Measurements from ENCODE around the gene ATP8B3. TPM values are rescaled to one million over a fixed set of nuclear protein-coding genes. Genes with fewer than 3 reads are reported as not detected.

Gene ATP8B3
- total RNA-seq, 1 donor from 2014 or later: 1.1 TPM

DNA sequence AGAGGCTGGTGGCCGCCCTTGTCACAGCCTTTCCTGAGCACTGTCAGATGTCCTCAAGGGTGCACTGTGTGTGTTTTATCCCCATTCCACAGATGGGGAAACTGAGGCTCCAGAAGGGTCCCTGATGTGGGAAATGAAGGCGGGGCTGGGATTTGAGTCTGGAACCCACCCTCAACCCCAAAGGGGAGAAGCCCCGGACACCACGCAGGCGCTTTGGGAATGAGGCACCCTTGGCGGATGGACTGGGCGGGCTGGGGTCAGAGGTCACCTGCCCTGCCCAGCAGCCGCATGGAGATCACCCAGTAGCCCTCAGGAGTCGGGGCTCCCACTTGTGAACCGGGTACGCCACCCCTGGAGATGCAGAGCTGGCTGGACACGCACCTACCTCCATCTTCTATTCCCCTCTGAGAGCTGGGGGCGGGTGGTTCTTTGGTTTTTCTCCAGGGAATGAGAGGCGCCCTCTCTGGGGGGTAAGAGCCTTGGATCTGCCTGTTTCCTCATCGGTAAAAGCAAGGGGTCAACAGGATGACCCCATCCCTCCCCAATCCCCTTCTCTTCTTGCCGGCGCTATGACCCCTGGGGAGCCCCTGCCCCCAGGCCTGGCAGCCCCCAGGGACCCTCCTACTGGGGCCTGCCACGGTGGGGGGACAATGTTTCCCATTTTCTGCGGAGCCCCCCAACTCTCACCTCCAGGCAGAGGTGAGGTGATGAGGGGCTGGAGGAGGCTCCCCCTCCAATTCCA lies 67.1 kb downstream of the ATP8B3 start:
- Mint-ChIP-seq H3K4me1 (no peaks in the 10 kb centered on the region), H3K27ac (ENCODE audit: unreplicated experiment) (no peak overlapping the region), H3K4me3 (no peak overlapping the region), H3K9me3 (no peaks in the 10 kb centered on the region), H3K36me3 (ENCODE audit: low read depth) (no peaks in the 10 kb centered on the region), H3K27me3 (ENCODE audit: low read depth) (peaks cover 84% of the 10 kb centered on the region)
- TF ChIP-seq, protein P1, sequence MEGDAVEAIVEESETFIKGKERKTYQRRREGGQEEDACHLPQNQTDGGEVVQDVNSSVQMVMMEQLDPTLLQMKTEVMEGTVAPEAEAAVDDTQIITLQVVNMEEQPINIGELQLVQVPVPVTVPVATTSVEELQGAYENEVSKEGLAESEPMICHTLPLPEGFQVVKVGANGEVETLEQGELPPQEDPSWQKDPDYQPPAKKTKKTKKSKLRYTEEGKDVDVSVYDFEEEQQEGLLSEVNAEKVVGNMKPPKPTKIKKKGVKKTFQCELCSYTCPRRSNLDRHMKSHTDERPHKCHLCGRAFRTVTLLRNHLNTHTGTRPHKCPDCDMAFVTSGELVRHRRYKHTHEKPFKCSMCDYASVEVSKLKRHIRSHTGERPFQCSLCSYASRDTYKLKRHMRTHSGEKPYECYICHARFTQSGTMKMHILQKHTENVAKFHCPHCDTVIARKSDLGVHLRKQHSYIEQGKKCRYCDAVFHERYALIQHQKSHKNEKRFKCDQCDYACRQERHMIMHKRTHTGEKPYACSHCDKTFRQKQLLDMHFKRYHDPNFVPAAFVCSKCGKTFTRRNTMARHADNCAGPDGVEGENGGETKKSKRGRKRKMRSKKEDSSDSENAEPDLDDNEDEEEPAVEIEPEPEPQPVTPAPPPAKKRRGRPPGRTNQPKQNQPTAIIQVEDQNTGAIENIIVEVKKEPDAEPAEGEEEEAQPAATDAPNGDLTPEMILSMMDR (conservative IDR thresholded peaks at IDR 0.05): no peak
- no peak for DNase-seq (ENCODE audit: low read depth, low spot score)

DNA sequence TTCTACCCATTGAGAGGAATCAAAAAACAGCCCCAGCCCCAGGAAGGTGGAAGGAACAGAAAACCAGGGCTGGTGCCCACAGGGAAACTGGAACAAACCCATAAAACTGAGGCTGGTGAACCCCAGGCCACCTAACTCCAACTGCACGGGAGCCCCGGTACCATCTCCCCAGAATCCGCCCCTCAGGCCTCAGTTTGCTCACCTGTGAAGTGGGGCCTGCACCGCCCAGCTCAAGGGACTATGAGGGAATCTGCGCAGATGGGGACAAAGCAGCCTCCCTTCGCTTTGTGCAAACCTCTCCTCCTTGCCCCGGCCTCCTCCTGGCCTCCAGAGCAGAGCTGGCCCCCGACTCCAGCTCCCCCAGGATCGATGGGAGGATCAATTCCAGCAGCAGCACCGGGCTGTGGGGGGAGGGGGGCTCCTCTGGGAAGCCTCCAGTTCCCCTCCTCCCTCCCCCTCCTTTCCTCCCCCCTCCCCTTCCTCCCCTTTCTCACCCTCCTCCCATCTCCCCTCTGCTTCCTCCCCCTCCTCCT lies 67.9 kb downstream of the ATP8B3 start:
- Mint-ChIP-seq H3K4me1 (no peaks in the 10 kb centered on the region), H3K27me3 (ENCODE audit: low read depth) (peaks cover 87% of the 10 kb centered on the region), H3K9me3 (no peaks in the 10 kb centered on the region), H3K27ac (ENCODE audit: unreplicated experiment) (no peak overlapping the region), H3K4me3 (no peak overlapping the region), H3K36me3 (ENCODE audit: low read depth) (no peaks in the 10 kb centered on the region)
- DNase-seq (ENCODE audit: low read depth, low spot score): no peak
- TF ChIP-seq, protein P1 (conservative IDR thresholded peaks at IDR 0.05): no peak

DNA sequence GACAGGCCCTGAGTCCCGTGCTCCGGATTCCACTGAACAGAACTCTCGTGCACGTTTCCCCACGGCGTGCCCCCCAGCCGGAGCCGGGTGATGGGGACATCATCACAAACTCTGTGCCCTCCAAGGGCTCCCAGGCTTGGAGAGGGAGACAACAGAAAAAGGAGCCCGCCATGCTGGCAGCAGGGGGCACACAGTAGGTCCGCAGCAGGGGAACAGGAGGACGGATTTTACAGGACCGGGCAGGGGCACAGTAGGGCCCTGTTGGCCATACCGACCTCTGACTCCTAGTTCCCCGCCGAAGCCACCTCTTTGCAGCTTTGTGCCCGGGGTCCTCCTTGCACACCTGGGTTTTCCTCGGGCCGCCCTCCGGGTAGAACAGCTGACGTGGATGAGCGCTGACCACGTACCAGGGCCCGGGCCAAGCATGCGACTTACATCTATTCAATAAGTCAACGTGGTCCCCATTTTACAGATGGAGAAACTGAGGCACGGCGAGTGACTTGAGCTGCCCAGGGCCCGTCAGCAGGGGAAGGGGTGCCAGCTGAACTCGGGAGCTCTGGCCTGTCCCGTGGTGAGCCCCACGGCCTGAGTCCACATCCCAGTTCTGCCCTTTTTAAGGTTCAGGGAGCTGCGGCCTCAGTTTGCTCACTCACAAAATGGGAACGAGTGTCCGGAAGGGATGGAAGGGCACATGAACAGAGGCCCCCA lies 68.9 kb downstream of the ATP8B3 start:
- TF ChIP-seq, protein P1 (conservative IDR thresholded peaks at IDR 0.05): no peak
- Mint-ChIP-seq H3K27me3 (ENCODE audit: low read depth) (peaks cover 82% of the 10 kb centered on the region), H3K36me3 (ENCODE audit: low read depth) (no peaks in the 10 kb centered on the region)

DNA sequence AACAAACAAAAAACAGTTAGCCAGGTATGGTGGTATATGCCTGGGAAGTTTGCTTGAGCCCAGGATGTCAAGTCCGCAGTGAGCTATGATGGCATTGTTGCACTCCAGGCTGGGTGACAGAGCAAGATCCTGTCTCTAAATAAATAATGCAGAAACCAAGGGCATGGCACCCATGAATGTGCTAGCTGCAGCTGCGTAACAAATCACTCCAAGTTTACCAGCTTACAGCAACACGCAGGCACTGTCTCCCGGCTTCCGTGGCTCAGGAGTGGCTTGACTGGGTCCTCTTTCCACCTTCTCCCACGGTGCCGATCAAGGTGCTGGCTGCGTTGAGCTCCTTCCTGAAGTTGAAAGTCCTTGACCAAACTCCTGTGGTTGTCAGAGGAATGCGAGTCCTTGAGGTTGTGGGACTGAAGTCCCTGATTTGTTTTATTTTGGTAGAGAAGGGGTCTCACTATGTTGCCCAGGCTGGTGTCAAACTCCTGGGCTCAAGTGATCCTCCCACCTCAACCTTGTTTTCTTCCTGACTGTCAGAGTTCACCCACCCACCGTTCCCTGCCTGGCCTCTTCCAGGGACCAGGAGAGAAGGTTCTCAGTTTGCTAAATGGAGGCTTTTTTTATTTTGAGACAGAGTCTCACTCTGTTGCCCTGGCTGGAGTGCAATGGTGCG lies 72.0 kb downstream of the ATP8B3 start:
- Mint-ChIP-seq H3K4me1 (no peaks in the 10 kb centered on the region), H3K4me3 (no peak overlapping the region), H3K36me3 (ENCODE audit: low read depth) (no peaks in the 10 kb centered on the region), H3K9me3 (no peaks in the 10 kb centered on the region), H3K27ac (ENCODE audit: unreplicated experiment) (no peak overlapping the region), H3K27me3 (ENCODE audit: low read depth) (peaks cover 82% of the 10 kb centered on the region)
- TF ChIP-seq, protein P1 (conservative IDR thresholded peaks at IDR 0.05): no peak
- DNase-seq (ENCODE audit: low read depth, low spot score): no peak

More for the DNA sequence above, 68.9 kb downstream of the ATP8B3 start:
- no peak for DNase-seq (ENCODE audit: low read depth, low spot score)
- Mint-ChIP-seq H3K9me3 (no peaks in the 10 kb centered on the region), H3K4me3 (no peak overlapping the region), H3K4me1 (no peaks in the 10 kb centered on the region), H3K27ac (ENCODE audit: unreplicated experiment) (no peak overlapping the region)

DNA sequence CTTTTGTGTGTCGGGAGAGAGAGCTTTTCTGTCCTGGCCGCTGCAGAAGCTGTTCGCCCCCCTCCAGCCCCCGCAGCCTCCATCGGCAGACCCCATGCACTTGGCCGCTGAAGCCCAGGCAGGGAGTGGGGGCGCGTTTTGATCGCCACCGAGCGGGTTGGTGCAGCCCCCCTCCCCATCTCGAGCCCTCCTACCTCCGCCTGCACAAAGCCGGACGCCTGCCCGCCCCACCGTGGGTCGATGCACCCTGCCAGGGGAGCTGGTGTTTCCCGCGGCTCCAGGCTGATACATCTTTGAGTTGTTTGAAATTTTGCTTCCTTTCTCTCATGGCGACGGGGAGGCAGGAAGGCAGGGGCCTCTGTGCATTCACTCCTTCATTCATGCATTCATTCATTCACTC lies 75.1 kb downstream of the ATP8B3 start:
- H3K36me3 Mint-ChIP-seq (ENCODE audit: low read depth): no peaks in the 10 kb centered on the region
- H3K27ac Mint-ChIP-seq (ENCODE audit: unreplicated experiment): no peak overlapping the region
- H3K27me3 Mint-ChIP-seq (ENCODE audit: low read depth): peaks cover 85% of the 10 kb centered on the region
- H3K9me3 Mint-ChIP-seq: no peaks in the 10 kb centered on the region
- TF ChIP-seq, protein P1 (conservative IDR thresholded peaks at IDR 0.05): no peak
- no peak overlapping the region for H3K4me3 Mint-ChIP-seq
- H3K4me1 Mint-ChIP-seq: no peaks in the 10 kb centered on the region
- no peak for DNase-seq (ENCODE audit: low read depth, low spot score)
